GM18520 (cell line): ENCODE results near the gene SORCS2.
"Not testable (repeated sequence)": the region's sequence is repeated elsewhere in the genome, so short reads cannot be mapped to it uniquely, and the experiment has no call there.

Experiments used
- ATAC-seq: cut with Tn5 transposase; IDR thresholded peaks from one replicate; pipeline ENCODE4 v1.9.1; 2021; ENCODE audit not compliant: unreplicated experiment

Gene SORCS2

DNA sequence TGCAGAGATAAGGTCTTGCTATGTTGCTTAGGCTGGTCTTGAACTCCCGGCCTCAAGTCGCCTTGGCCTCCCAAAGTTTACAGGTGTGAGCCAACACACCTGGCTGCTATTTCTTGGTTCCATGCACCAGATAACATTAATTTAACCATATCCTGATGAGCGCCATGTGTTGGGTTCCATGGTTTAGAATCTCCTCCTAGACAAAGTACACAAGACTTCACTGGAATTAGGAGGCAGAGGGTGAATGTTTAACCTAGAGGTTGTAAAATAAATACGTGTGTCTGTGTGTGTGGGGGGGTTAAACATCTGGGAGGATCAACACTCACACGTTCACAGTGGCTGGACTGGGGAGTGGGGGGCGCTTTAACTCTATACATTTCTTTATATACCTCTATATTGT, 32.4 kb upstream of the SORCS2 start:
- no peak for ATAC-seq

DNA sequence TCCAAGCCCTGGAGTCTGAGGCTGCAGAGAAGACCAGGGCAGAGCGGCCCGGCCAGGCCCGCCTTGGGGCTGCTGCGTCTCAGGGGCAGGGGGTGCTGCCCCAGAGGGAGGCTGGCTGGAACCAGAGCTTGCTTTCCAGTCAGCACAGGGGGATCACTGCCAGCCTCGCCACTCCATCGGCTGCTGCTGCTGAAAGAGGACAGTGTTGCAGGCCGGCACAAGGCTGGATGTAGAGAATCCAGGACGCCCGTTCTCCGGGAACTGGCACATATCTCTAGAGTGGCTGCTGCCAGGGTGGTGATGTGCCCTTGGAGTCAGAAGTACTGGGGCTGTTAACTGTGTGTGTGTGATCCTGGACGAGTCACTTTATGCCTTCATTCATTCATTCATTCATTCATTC, 31.9 kb upstream of the SORCS2 start:
- ATAC-seq: no peak

DNA sequence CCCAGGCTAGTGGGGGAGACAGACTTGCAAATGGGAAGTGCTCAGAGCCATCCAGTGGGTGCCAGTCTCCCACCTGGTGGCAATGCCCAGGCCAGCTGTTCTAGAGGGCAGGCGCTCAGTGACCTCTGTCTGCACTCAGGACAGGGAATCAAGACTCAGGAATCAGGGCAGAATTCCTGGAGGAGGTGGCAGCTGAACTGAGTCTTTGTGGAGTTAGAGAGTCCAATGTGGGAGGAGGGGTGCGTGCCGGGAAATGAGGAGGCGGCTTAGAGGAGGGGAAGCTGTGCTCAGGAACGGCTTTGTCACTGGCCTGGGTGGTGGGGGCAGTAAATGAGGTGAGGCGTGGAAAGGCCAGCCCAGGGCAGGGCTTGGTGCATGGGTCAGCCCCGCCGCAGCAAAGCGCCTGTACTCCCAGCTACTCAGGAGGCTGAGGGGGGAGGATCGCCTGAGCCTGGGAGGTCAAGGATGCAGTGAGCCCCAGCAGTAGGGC, 31.3 kb upstream of the SORCS2 start:
- ATAC-seq: no peak

DNA sequence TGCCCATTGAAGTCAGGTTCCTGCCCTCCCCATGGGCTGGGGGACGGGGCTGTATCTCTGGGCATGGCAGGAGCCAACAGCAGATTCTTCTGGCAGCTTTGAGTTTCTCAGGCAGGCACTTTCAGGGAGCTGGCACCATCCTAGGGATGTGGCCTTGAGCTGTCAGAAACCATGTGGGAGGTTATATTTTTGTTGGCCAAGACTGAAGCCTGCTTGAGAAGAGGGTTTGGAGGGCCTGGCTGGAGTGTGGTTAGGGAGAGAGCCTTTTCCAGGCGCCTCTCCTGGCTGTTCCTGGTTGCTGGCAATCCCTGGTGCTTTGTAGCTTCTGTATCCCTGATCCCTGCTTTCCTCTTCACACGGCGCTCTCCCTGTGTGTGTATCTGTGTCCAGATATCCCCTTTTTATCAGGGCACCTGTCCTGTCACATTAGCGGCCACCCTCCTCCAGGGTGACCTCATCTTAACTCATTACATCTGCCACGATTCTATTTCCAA, 30.6 kb upstream of the SORCS2 start:
- no peak for ATAC-seq

DNA sequence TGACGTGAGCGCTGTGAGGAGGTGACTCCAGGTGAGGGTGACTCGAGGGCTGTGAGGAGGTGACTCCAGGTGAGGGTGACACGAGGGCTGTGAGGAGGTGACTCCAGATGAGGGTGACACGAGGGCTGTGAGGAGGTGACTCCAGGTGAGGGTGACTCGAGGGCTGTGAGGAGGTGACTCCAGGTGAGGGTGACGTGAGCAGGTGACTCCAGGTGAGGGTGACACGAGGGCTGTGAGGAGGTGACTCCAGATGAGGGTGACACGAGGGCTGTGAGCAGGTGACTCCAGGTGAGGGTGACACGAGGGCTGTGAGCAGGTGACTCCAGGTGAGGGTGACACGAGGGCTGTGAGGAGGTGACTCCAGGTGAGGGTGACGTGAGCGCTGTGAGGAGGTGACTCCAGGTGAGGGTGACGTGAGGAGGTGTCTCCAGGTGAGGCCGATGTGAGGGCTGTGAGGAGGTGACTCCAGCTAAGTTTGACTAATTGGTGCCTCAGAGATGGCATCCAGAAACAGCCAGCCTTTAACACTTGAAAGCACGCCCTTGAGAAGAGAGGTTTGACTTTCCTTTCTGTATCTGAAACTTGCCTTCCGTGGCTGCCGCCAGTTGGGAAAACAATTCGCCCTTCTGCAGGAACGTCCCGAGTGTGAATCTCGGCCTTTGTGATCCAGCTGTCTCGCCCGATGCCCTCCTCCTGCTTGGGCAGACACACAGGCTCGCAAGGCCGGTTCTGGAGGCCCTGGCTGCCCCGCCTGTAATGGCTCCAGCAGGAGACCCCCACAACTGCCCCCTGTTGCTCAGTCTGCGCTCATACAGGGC, 27.1 kb upstream of the SORCS2 start:
- not testable (repeated sequence) for ATAC-seq

DNA sequence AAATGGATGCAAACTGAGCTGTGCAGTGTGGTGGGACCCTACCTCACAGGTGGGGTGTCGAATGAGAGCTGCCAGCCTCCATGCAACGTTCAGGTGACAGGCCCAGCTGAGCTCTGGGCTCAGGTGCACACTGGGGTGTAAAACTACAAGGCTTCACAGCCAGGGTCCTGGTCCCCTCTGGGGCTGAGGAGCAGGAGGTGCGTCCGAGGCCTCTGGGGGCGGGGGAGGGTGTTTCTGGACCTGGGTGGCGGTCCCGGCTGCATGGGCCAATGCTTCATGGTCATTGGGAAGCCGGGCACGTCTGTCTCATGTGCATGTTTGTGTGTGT, 26.5 kb upstream of the SORCS2 start:
- ATAC-seq: no peak

DNA sequence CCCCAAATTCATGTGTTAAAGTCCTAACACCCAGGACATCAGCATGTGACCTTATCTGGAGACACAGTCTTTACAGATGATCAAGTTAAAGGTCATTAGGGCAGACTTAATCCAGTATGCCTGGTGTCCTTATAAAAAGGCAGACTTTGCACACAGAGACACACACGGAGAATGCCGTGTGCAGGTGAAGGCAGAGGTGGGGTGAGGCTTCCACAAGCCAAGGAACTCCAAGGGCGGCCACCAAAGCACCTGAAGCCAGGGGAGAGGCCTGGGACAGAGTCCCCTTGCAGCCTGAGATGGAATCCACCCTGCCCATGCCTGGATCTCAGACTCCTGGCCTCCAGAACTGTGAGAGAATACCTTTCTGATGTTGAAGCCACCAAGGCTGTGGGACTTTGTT, 26.1 kb upstream of the SORCS2 start:
- ATAC-seq: no peak

DNA sequence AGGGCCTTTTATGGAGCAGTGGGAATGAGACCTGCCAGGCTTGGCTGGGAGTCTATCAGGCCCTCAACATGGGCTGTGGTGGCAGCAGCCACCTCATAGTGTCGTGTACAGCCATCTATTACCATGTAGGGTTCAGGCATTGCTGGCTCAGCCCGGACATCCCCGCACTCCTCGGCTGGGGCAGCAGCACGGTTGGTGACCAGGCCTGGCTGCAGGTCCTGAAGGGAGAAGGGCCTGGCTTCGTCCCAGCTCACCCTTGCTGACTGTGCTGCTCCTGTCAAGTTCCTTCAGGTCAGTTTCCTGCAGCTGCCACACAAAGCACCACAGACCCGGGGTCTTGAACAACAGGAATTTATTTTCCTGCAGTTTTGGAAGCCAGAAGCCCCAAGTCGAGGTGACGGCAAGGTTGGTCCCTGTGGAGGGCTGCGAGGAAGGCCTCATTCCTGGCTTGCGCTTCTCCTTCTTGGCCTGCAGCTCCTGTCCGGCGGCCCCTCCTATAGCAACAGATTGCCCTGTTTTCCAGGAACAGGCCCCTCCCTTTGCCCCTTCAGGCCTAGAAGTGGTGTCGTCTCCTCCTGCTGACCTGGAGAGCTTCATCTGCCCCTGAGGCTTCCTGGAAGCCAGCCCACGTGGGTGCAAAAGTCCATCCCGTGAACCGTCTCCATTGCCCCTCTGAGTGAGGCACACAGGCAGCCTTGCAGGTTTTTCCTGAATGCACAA, 25.2 kb upstream of the SORCS2 start:
- ATAC-seq: no peak

DNA sequence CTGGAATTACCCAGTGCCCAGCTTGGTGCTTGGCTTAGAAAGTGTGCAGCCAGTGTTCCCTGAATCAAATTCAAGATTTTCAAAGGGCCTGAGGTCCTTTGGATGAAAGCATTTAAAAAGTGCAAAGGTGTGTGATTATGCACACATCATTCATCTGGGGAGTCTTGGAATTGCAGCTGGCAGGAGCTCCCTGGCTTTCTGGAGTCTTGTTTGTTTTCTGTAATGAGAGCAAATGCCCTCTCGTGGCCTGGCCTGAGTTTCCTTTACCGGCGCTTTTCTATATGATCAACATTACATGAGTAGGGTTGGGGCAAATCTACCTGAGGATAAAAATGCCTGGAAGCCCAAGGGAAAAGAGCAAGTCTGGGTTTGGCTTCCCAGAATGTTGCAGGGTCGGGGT, 24.6 kb upstream of the SORCS2 start:
- ATAC-seq: no peak

DNA sequence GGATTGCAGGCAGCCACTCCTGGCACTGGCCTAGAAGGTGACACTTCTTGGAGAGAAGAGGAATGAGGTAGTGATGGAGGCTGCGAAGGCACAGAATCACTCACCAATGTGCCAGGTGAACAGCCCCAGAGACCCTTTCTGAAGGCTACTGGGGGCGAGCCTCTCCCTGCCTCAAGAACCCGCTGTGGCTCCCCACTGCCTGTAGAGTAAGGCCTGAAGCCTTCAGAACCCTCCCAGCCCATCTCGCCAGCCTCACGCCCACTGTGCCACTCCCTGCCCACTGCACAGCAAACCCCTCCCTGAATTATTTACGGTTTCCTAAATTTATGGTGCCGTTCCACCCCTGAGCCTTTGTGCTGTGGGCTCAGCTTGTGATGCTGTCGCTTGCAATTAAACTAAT, 24.2 kb upstream of the SORCS2 start:
- ATAC-seq: no peak

DNA sequence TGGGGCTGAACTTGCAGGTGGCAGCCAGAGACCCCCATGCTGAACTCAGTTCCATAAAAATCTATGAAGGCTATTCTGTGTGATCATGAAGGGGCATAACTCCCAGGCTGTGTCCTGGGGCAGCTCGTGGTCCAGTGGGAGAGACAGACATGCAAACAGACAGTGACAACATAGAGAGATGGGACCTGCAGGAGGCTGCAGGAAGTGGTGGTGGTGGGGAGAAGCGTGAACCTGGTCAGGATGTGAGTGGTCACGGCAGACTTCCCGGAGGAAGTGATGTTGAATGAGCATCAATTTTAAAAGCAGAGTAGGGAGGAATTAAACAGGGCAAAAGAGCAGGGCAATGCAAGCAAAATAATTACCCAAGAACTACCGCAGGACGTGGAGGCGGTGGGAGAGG, 23.2 kb upstream of the SORCS2 start:
- ATAC-seq: no peak

DNA sequence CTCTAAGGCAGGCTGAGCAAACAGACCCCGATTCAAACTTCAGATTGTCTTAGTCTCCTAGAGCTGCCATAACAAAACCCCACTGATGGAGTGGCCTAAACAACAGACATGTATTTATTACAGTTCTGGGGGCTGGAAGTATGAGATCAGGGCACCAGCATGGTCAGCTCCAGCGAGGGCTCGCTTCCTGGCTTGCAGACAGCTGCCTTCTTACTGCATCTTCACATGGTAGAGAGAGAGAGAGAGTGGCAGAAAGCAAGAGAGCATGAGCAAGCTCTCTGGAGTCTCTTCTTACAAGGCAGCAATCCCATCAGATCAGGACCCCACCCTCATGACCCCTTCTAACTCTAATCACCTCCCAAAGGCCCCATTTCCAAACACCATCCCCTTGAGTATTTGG, 22.3 kb upstream of the SORCS2 start:
- ATAC-seq: no peak

DNA sequence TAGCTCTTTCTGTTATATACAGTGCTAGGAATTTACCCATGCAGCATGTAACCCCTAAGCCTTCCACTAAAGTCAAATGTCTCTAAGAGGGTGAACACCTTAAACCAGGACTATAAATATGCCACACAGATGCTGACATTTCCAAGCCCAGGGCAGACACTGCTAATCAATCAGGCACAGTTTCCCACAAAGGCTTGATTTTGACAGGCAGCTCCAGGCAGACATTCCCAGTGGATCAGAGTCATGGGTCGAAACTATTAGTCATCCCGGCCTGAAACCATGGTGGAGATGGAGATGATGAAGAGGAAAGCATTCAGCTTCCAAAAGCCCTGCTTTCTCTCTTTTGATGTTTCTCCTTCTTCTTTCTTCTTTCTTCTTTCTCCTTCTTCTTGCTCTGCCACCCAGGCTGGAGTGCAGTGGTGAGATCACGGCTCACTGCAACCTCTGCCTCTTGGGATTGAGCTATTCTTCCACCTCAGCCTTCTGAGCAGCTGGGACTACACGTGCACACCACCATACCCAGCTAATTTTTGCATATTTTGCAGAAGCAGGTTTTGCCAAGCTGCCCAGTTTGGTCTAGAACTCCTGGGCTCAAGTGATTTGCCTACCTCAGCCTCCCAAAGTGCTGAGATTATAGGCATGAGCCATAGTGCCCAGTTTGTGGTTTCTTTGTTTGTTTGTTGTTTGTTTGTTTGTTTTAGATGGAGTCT, 21.0 kb upstream of the SORCS2 start:
- no peak for ATAC-seq

DNA sequence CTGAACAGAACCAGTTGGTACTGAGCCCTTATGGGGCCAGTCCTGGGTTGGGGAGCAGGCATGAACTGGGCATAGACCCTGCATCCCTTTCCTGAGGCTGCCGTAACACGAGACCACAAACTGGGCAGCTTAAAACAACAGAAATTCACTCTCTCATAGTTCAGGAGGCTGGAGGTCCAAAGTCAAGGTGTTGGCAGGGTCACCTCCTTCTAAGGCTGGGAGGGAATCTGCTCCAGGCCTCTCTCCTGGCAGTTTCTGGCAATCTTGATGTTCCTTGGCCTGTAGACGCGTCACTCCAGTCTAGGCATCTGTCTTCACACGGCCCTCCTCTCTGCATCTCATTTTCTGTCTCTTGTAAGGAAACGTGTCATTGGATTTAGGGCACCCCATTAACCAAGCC, 19.8 kb upstream of the SORCS2 start:
- no peak for ATAC-seq

DNA sequence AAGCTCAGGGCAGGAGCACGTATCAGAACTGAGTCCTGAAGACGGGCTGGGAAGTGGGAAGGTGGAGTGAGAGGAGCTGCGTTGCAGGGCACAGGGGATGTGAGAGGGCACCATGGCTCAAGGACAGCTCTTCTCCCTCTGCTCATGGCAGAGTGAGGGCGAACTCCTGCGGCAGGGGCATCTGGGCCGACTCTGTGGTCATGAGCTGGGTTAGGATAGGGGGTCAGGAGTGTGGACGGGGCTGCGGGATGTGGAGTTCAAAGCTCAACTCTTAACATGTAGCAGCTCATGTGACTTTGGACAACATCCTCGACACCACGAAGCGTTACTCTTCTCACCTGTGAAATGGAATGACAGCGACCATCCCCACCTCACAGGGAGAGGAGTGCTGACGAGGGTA, 19.4 kb upstream of the SORCS2 start:
- no peak for ATAC-seq

DNA sequence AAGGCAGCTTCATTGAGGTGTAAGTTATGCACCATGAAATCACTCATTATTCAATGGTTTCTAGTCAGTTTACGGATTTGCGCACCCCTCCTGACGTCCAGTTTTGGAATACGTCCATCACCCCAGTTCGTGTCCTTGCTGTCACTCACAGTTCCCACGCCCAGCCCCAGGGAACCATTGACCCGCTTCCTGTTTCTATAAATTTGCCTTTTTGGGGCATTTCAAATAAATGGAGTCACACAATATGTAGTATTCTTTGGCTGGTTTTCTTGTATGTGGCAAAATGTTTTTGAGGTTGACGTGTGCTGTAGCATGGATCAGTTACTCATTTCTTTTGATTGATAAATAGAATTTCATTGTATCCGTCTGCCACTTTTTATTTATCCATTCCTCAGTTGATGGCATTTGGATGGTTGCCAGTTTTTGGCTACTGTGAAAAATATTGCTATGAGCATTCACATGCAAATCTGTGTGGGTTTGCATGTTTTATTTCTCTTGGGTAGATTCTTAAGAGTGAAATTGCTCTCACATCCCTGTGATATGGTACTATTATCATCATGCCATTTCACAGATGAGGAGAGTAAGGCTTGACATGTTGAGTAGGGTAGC, 18.4 kb upstream of the SORCS2 start:
- no peak for ATAC-seq

DNA sequence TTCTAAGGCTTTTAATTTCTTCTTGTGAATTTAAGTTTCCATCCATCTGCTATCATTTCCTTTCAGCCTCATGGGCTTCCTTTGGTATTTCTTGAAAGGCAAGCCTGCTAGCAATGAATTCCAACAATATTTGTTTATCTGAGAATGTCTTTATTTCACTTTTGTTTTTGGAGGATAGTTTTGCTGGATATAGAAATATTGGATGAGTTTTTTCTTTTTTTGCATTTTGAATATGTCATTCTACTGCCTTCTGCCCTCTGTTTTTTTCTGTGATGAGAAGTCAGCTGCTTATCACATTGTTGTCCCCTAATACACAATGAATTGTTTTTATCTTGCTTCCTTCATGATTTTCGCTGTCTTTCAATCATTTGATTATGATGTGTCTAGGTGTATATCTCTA, 13.2 kb upstream of the SORCS2 start:
- ATAC-seq: no peak

DNA sequence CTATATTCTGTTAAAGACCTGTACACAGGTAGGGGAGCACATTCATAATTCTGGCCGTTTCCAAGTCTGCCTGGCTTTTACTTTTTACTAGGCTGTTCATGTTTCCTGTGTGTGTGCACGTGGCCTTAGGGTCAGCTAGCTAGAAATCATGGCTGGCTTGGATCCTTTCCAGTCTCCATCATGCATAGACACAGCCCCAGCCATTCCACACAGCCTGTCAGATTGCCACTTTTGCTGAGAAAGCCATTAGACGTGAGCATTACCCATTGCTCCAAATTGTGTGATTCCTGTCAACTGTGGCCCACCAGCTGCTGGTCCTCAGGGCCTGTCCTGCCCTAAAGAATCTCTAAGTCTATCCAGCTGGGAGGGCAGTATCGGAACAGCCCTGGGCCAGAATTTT, 11.4 kb upstream of the SORCS2 start:
- no peak for ATAC-seq

DNA sequence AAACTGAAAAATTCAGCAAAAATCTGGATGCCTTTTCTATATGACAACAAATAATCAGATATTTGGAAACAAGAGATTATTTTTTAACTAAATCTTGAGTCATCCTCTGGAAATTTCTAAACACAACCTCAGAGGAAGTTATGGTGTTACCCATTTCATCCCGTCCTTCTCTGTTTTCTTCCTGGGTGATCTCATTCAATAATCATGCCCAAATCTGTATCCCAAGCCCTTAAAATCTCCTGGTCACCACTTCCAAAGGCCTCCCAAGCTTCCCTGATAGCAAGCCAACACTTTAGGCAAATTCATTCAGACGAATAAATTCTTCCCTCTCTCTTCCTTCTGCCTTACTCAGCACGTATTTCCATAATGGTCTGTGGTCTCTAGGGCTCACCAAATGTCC, 9.7 kb upstream of the SORCS2 start:
- no peak for ATAC-seq

DNA sequence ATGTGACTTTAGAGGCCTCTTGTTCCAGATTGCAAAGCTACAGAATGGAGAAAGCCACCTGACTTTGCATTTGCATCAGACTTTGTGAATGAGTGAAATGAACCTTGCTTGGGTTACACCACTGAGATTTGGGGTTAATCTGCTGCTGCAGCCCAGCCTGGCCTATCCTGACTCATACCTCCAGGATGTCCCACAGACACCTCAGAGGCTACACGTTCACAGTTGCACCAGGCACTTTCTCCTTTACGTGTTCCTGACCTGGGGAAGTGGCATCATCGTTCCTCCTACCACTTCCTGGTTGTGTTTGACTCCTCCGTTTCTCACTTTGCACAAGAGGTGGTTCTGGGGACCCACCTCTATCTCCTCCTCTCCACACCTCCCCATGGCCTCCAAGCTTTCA, 9.2 kb upstream of the SORCS2 start:
- no peak for ATAC-seq

DNA sequence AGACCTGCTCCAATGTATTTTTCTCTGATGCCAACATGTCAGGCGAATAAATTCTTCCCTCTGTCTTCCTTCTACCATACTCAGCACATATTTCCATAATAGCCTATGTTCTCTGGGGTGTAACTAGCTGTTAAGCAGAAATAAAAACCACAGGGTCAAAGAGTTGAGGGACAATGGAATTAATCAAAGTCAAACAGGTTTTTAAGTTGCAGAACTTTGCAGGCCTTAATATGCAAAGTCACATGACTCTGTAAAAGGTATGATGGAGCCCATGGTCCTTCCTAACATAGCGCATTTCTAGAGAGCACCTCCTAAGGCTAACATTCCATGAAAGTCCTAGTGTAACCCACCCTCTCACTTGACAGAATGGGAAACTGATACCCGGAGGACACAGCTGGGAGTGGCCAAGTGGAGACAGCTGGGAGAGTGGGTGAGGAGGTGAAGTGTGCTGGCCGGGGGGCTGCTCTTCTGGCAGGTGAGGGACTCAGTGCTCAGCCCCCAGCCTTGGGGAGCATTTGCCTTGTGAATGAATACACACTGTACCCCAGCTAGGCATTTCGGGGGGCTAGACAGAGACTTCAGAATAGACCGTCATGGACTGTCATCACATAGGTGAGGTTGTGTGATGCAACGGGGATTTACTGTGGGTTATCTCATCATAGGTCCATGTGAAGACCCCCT, 8.4 kb upstream of the SORCS2 start:
- no peak for ATAC-seq
